Muscle of arm (tissue), 12 donors: ENCODE measurements around the gene EPHA7. TPM values are rescaled to one million over a fixed set of nuclear protein-coding genes. Genes with fewer than 3 reads are reported as not detected.
A peak's percentile ranks its signal among the peaks of the same experiment; 100 is the strongest.

ENCODE experiments used
- DNase-seq: peaks from one replicate; pipeline ENCODE4 v3.0.0-alpha.2; 2013
- polyA plus RNA-seq, 12 donors: library from polyadenylated mRNA; unstranded; fragments of 120-200 nt; gene quantifications; one replicate each; pipeline ENCODE4 v1.2.1, GENCODE V29; 2013; ENCODE audit not compliant: insufficient read length in 12 of 12

EPHA7 gene
- polyA plus RNA-seq, 12 donors: 5.6 to 18.9 (median 9.5) TPM; not detected in 1

- DNase-seq: no peak
These were observed 24.9 kb downstream of the EPHA7 start for GRCh38 chr6:93394471-93394870.

- no peak for DNase-seq
These were observed 25.7 kb downstream of the EPHA7 start for GRCh38 chr6:93393554-93394074.

GRCh38 chr6:93392797-93393196 lies 26.6 kb downstream of the EPHA7 start:
- DNase-seq: no peak

- DNase-seq: no peak
These were observed 27.4 kb downstream of the EPHA7 start for GRCh38 chr6:93391965-93392364.

- no peak for DNase-seq
These were observed 30.2 kb downstream of the EPHA7 start for GRCh38 chr6:93389192-93389591.

- DNase-seq: no peak
These were observed 31.3 kb downstream of the EPHA7 start for GRCh38 chr6:93388070-93388469.

GRCh38 chr6:93376026-93376540 lies 43.3 kb downstream of the EPHA7 start:
- no peak for DNase-seq

GRCh38 chr6:93373445-93373844 lies 45.9 kb downstream of the EPHA7 start:
- no peak for DNase-seq

- no peak for DNase-seq
These were observed 47.6 kb downstream of the EPHA7 start for GRCh38 chr6:93371756-93372155.

- DNase-seq: no peak
These were observed 49.7 kb downstream of the EPHA7 start for GRCh38 chr6:93369586-93370134.

- DNase-seq: no peak
These were observed 52.9 kb downstream of the EPHA7 start for GRCh38 chr6:93366506-93366905.

GRCh38 chr6:93365445-93365844 lies 53.9 kb downstream of the EPHA7 start:
- peak; percentile 15 for DNase-seq

- no peak for DNase-seq
These were observed 60.9 kb downstream of the EPHA7 start for GRCh38 chr6:93358435-93358834.

- DNase-seq: no peak
These were observed 66.8 kb downstream of the EPHA7 start for GRCh38 chr6:93352604-93353003.

GRCh38 chr6:93351222-93351621 lies 68.1 kb downstream of the EPHA7 start:
- DNase-seq: no peak

- DNase-seq: no peak
These were observed 68.6 kb downstream of the EPHA7 start for GRCh38 chr6:93350774-93351173.

- DNase-seq: no peak
These were observed 75.0 kb downstream of the EPHA7 start for GRCh38 chr6:93344333-93344835.

GRCh38 chr6:93343476-93343875 lies 75.9 kb downstream of the EPHA7 start:
- no peak for DNase-seq

- DNase-seq: no peak
These were observed 77.3 kb downstream of the EPHA7 start for GRCh38 chr6:93341900-93342613.

- no peak for DNase-seq
These were observed 81.5 kb downstream of the EPHA7 start for GRCh38 chr6:93337772-93338394.

- DNase-seq: no peak
These were observed 82.3 kb downstream of the EPHA7 start for GRCh38 chr6:93337014-93337413.

GRCh38 chr6:93329301-93330000 lies 89.9 kb downstream of the EPHA7 start:
- DNase-seq: no peak
